ENCODE data around the gene RALGPS1.

Gene RALGPS1

GRCh38 chr9:127216888-127217217, 302.3 kb downstream of the RALGPS1 start:
- Histone ChIP-seq H3K27ac (ENCODE audit: low read depth, low read length) (no peak overlapping the region), H3K4me3 (ENCODE audit: low read length) (no peak overlapping the region), H3K4me1 (ENCODE audit: control insufficient read depth, insufficient read depth, low read length) (no peaks in the 10 kb centered on the region), H3K36me3 (ENCODE audit: control insufficient read depth, insufficient read depth, low read length) (no peaks in the 10 kb centered on the region), H3K9ac (ENCODE audit: low read length) (no peak overlapping the region), H3K27me3 (ENCODE audit: control insufficient read depth, insufficient read depth, low read length) (no peaks in the 10 kb centered on the region)

- H3K27me3 ChIP-seq (ENCODE audit: control insufficient read depth, insufficient read depth, low read length): no peaks in the 10 kb centered on the region
- no peak overlapping the region for H3K27ac ChIP-seq (ENCODE audit: low read depth, low read length)
- no peak overlapping the region for H3K9ac ChIP-seq (ENCODE audit: low read length)
- H3K4me1 ChIP-seq (ENCODE audit: control insufficient read depth, insufficient read depth, low read length): no peaks in the 10 kb centered on the region
- no peak overlapping the region for H3K4me3 ChIP-seq (ENCODE audit: low read length)
- no peaks in the 10 kb centered on the region for H3K36me3 ChIP-seq (ENCODE audit: control insufficient read depth, insufficient read depth, low read length)
Observed at GRCh38 chr9:127218818-127219217, 304.2 kb downstream of the RALGPS1 start.

- Histone ChIP-seq H3K36me3 (ENCODE audit: control insufficient read depth, insufficient read depth, low read length) (no peaks in the 10 kb centered on the region), H3K9ac (ENCODE audit: low read length) (no peak overlapping the region), H3K27me3 (ENCODE audit: control insufficient read depth, insufficient read depth, low read length) (no peaks in the 10 kb centered on the region), H3K4me1 (ENCODE audit: control insufficient read depth, insufficient read depth, low read length) (no peaks in the 10 kb centered on the region), H3K27ac (ENCODE audit: low read depth, low read length) (no peak overlapping the region), H3K4me3 (ENCODE audit: low read length) (no peak overlapping the region)
Observed at GRCh38 chr9:127219520-127219919, 304.9 kb downstream of the RALGPS1 start.

- Histone ChIP-seq H3K27ac (ENCODE audit: low read depth, low read length) (no peak overlapping the region), H3K4me3 (ENCODE audit: low read length) (no peak overlapping the region), H3K36me3 (ENCODE audit: control insufficient read depth, insufficient read depth, low read length) (no peaks in the 10 kb centered on the region), H3K27me3 (ENCODE audit: control insufficient read depth, insufficient read depth, low read length) (no peaks in the 10 kb centered on the region), H3K4me1 (ENCODE audit: control insufficient read depth, insufficient read depth, low read length) (no peaks in the 10 kb centered on the region), H3K9ac (ENCODE audit: low read length) (no peak overlapping the region)
Observed at GRCh38 chr9:127221695-127222094, 307.1 kb downstream of the RALGPS1 start.

DNA sequence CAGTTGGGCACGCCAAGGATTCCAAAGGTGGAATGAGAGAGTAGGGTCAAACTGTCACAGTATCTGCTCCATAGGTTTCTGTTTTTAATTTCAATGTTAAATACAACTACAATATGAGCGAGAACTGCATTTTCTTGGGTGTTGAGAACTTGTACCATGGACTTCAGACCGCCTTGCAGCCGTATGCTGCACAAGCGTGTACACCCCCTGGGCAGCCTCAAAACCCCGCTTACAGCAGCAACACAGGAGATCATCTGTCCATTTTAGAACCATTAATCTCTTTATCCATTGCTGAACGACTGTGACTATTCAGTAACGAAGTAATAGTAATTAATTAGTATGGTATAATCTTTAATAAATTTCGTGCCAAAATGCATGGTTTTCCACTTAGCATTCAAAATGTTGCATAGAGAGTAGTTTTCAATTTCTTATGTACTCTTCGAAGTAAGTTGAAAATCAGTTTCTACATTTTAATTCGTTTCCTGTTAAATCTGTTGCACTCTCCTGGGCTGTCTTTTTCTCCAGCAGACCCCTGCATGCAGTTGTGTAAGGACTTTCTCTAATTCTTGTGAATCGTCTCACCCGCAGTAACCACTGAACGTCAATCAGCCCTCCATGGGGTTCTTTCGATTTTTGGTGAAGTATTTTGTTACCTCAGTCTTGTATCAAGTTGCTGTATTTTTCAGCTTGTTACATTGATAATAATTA, 308.0 kb downstream of the RALGPS1 start:
- Histone ChIP-seq H3K27me3 (ENCODE audit: control insufficient read depth, insufficient read depth, low read length) (no peaks in the 10 kb centered on the region), H3K4me3 (ENCODE audit: low read length) (no peak overlapping the region), H3K4me1 (ENCODE audit: control insufficient read depth, insufficient read depth, low read length) (no peaks in the 10 kb centered on the region), H3K36me3 (ENCODE audit: control insufficient read depth, insufficient read depth, low read length) (no peaks in the 10 kb centered on the region), H3K27ac (ENCODE audit: low read depth, low read length) (no peak overlapping the region), H3K9ac (ENCODE audit: low read length) (no peak overlapping the region)

- H3K27me3 ChIP-seq (ENCODE audit: control insufficient read depth, insufficient read depth, low read length): no peaks in the 10 kb centered on the region
- no peak overlapping the region for H3K4me3 ChIP-seq (ENCODE audit: low read length)
- no peaks in the 10 kb centered on the region for H3K4me1 ChIP-seq (ENCODE audit: control insufficient read depth, insufficient read depth, low read length)
- no peaks in the 10 kb centered on the region for H3K36me3 ChIP-seq (ENCODE audit: control insufficient read depth, insufficient read depth, low read length)
- no peak overlapping the region for H3K9ac ChIP-seq (ENCODE audit: low read length)
- no peak overlapping the region for H3K27ac ChIP-seq (ENCODE audit: low read depth, low read length)
Observed at GRCh38 chr9:127223266-127223665, 308.7 kb downstream of the RALGPS1 start.

DNA sequence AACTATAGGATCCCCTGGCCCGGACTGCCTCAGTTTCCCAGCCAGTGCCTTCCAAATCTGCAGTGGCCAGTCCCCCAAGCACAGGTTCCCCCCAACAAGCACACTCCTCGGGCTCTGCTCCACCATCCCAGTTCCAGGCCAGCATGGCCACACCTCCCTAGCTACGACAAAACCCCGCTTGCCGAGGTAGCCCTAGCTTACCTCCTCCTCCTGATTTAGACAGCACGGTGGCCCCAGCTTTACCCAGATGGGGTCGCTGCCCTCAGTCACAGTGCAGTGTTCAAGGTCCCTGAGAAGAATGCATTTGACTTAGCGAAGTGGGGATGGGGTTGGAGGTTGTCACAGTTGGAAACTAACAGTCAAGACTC, 309.2 kb downstream of the RALGPS1 start:
- Histone ChIP-seq H3K27ac (ENCODE audit: low read depth, low read length) (no peak overlapping the region), H3K9ac (ENCODE audit: low read length) (no peak overlapping the region)

DNA sequence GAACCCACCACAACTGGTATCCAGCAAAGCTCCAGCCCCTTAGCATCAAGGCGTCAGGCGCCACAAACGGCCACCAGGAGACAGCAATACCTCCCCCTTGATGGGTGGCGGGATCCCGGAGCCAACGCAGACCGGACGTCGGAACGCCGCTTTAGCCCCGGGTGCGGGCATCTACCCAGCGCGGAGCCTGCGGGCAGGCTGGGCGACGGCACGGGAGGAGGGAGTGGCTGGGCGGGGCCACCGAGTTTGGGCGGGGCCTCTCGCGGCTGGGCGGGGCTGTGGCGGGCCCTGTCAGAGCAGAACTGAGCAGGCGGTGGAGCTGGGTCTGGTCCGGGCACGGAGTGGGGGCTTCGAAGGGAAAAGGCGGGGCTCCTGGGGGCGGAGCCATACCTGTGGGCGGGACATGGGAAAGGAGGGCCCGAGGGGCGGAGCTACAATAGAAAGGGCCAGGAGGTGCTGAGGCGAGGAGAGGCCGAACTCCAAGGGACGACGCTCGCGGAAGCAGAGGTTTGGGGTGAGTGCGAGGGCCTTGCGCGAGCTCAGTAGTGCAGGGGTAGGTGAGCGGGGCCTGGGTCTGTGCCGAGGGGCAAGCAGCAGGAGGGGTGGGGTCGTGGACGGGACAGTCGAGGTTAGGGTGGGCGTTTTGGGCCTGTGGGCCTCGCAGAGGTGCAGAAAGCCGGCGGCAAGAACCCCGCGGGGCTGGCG, 309.7 kb downstream of the RALGPS1 start:
- H3K27me3 ChIP-seq (ENCODE audit: control insufficient read depth, insufficient read depth, low read length): no peaks in the 10 kb centered on the region
- no peaks in the 10 kb centered on the region for H3K4me1 ChIP-seq (ENCODE audit: control insufficient read depth, insufficient read depth, low read length)
- peak overlapping the region; percentile 60 for H3K27ac ChIP-seq (ENCODE audit: low read depth, low read length)
- H3K36me3 ChIP-seq (ENCODE audit: control insufficient read depth, insufficient read depth, low read length): no peaks in the 10 kb centered on the region
- H3K4me3 ChIP-seq (ENCODE audit: low read length): peak overlapping the region; percentile 73
- H3K9ac ChIP-seq (ENCODE audit: low read length): peak overlapping the region; percentile 46

More for the DNA sequence above, 309.2 kb downstream of the RALGPS1 start:
- no peaks in the 10 kb centered on the region for H3K27me3 ChIP-seq (ENCODE audit: control insufficient read depth, insufficient read depth, low read length)
- H3K4me1 ChIP-seq (ENCODE audit: control insufficient read depth, insufficient read depth, low read length): no peaks in the 10 kb centered on the region
- H3K4me3 ChIP-seq (ENCODE audit: low read length): peak overlapping the region; percentile 73
- no peaks in the 10 kb centered on the region for H3K36me3 ChIP-seq (ENCODE audit: control insufficient read depth, insufficient read depth, low read length)

- Histone ChIP-seq H3K36me3 (ENCODE audit: control insufficient read depth, insufficient read depth, low read length) (no peaks in the 10 kb centered on the region), H3K27me3 (ENCODE audit: control insufficient read depth, insufficient read depth, low read length) (no peaks in the 10 kb centered on the region), H3K4me1 (ENCODE audit: control insufficient read depth, insufficient read depth, low read length) (no peaks in the 10 kb centered on the region), H3K4me3 (ENCODE audit: low read length) (peak overlapping the region; percentile 80), H3K27ac (ENCODE audit: low read depth, low read length) (peak overlapping the region; percentile 60), H3K9ac (ENCODE audit: low read length) (no peak overlapping the region)
Observed at GRCh38 chr9:127224883-127225739, 310.5 kb downstream of the RALGPS1 start.

- Histone ChIP-seq H3K9ac (ENCODE audit: low read length) (no peak overlapping the region), H3K27ac (ENCODE audit: low read depth, low read length) (no peak overlapping the region), H3K4me1 (ENCODE audit: control insufficient read depth, insufficient read depth, low read length) (no peaks in the 10 kb centered on the region), H3K27me3 (ENCODE audit: control insufficient read depth, insufficient read depth, low read length) (no peaks in the 10 kb centered on the region), H3K4me3 (ENCODE audit: low read length) (peak overlapping the region; percentile 80), H3K36me3 (ENCODE audit: control insufficient read depth, insufficient read depth, low read length) (no peaks in the 10 kb centered on the region)
Observed at GRCh38 chr9:127225801-127226625, 311.4 kb downstream of the RALGPS1 start.

DNA sequence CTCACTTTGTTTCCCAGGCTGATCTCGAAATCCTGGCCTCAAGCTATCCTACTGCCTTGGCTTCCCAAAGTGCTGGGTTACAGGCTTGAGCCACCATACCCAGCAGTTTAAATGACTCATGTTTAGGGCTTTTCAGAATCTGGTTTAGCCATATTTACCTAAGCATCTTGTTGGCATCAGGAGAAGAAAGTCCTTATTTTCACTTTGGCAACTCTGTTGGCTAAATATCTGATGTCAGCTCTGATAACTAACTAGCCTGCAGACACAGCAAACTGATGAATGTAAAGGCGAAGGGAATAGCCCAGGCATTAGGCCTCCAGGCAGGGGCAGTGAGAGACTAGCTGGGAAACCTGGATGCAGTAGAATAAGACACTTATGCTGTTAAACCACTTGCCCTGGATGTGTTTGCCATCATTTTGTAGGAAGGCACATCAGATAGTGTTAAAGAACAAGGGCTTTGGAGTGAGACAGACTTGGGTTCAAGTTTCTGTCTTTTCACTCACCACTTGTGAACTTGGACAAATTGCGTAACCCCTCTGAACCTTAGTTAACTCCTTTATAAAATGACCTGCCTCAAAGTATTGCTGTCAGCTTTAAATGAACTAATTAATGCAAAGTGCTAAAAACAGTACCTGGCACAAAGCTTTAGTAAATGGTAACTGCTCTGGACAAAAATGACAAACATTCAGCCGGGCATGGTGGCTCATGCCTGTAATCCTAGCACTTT, 315.3 kb downstream of the RALGPS1 start:
- no peak overlapping the region for H3K27ac ChIP-seq (ENCODE audit: low read depth, low read length)

More for the DNA sequence above, 315.3 kb downstream of the RALGPS1 start:
- Histone ChIP-seq H3K9ac (ENCODE audit: low read length) (no peak overlapping the region), H3K36me3 (ENCODE audit: control insufficient read depth, insufficient read depth, low read length) (no peaks in the 10 kb centered on the region), H3K4me1 (ENCODE audit: control insufficient read depth, insufficient read depth, low read length) (peaks cover 4% of the 10 kb centered on the region), H3K27me3 (ENCODE audit: control insufficient read depth, insufficient read depth, low read length) (no peaks in the 10 kb centered on the region), H3K4me3 (ENCODE audit: low read length) (no peak overlapping the region)
